B cell (primary cell): ENCODE data around the gene NME7. TPM values are rescaled to one million over a fixed set of nuclear protein-coding genes. Genes with fewer than 3 reads are reported as not detected.

Source experiments
- ATAC-seq: fragments of 200-7000 bp; cut with Tn5 transposase; one replicate; pipeline ENCODE4 v1.10.0; 2021; ENCODE audit warnings: low read depth, mild to moderate bottlenecking, moderate number of reproducible peaks, moderate library complexity
- CTCF ChIA-PET: fragments of 350-600 bp; sonication (Branson Sonifier 250); formaldehyde crosslinking; loops from one replicate; lab custom pipeline; 2021; ENCODE audit warnings: antibody characterized with exemption, inconsistent platforms; lab: Charles Lee
- POLR2A ChIA-PET: fragments of 350-600 bp; sonication (Branson Sonifier 250); formaldehyde crosslinking; loops from one replicate; lab custom pipeline; 2021; ENCODE audit warnings: antibody characterized with exemption; lab: Charles Lee
- DNase-seq: peaks from one replicate; pipeline ENCODE4 v3.0.0; 2013
- H2AFZ ChIP-seq: 2 replicates; pipeline ENCODE4 v1.6.1; 2012; ENCODE audit warnings: mild to moderate bottlenecking, low read depth, low read length; ENCODE audit not compliant: insufficient read depth, poor library complexity, severe bottlenecking
- H3K27ac ChIP-seq, 2 donors: 1 replicate in 1 of 2; 2 replicates in 1 of 2; pipeline ENCODE4 v1.5.1; 2012 to 2013; ENCODE audit warnings: low read length in 2 of 2, mild to moderate bottlenecking in 2 of 2, moderate library complexity in 1 of 2
- H3K27me3 ChIP-seq, 4 experiments: fragments of 200-600 bp in 1 of 4; sonication (generic) in 1 of 4; replicated peaks in 1 of 4; 1 replicate in 2 of 4; 2 replicates in 2 of 4; pipeline versions ENCODE4 v1.6.1 to v1.7.0; 2013 to 2016; ENCODE audit warnings: low read length in 3 of 4, mild to moderate bottlenecking in 2 of 4, mixed read lengths in 1 of 4, moderate library complexity in 1 of 4; ENCODE audit not compliant: insufficient read depth in 4 of 4, control insufficient read depth in 3 of 4; ENCODE audit errors: control extremely low read depth in 1 of 4
- H3K36me3 ChIP-seq, 2 experiments: replicated peaks in 1 of 2; 1 replicate in 1 of 2; 2 replicates in 1 of 2; pipeline versions ENCODE4 v1.6.1 to v1.7.1; 2013; ENCODE audit warnings: low read length in 1 of 2; ENCODE audit not compliant: insufficient read depth in 2 of 2, control insufficient read depth in 1 of 2; ENCODE audit errors: control extremely low read depth in 1 of 2, extremely low read depth in 1 of 2
- H3K4me1 ChIP-seq, 2 donors: fragments of 200-600 bp in 1 of 2; sonication (generic) in 1 of 2; 1 replicate in 1 of 2; 2 replicates in 1 of 2; pipeline versions ENCODE4 v1.5.1 to v1.6.1; 2013 to 2017; ENCODE audit warnings: low read length in 2 of 2; ENCODE audit not compliant: control insufficient read depth in 2 of 2, insufficient read depth in 2 of 2
- H3K4me2 ChIP-seq: replicated peaks from 2 replicates; pipeline ENCODE3; 2012; ENCODE audit warnings: mild to moderate bottlenecking, low read depth, low read length; ENCODE audit not compliant: poor library complexity, severe bottlenecking
- H3K4me3 ChIP-seq, 5 experiments: fragments of 200-600 bp in 1 of 5; sonication (generic) in 1 of 5; 1 replicate in 3 of 5; 2 replicates in 2 of 5; pipeline versions ENCODE4 v1.5.1 to v1.7.0; 2011 to 2016; ENCODE audit warnings: low read length in 4 of 5, mild to moderate bottlenecking in 4 of 5, low read depth in 2 of 5, control low read depth in 1 of 5, moderate library complexity in 1 of 5; ENCODE audit not compliant: insufficient read depth in 1 of 5; ENCODE audit errors: control extremely low read depth in 1 of 5, extremely low read depth in 1 of 5
- H3K79me2 ChIP-seq: fragments of 200-600 bp; sonication (generic); one replicate; pipeline ENCODE4 v1.6.0; 2016; ENCODE audit warnings: low read length; ENCODE audit not compliant: control insufficient read depth, insufficient read depth
- H3K9ac ChIP-seq: fragments of 200-600 bp; sonication (generic); 2 replicates; pipeline ENCODE4 v1.6.1; 2017; ENCODE audit warnings: mild to moderate bottlenecking, low read length, moderate library complexity
- H3K9me3 ChIP-seq, 3 donors: one replicate each; pipeline versions ENCODE4 v1.6.1 to v1.7.1; 2013; ENCODE audit warnings: low read length in 2 of 3; ENCODE audit not compliant: control insufficient read depth in 2 of 3, insufficient read depth in 1 of 3; ENCODE audit errors: control extremely low read depth in 1 of 3
- H4K20me1 ChIP-seq: 2 replicates; pipeline ENCODE4 v1.6.0; 2012; ENCODE audit warnings: mild to moderate bottlenecking, low read length; ENCODE audit not compliant: insufficient read depth, control insufficient read depth, poor library complexity, severe bottlenecking
- H3K27ac Mint-ChIP-seq: one replicate; pipeline ENCODE4 v1.8.0; 2021; ENCODE audit warnings: mixed read lengths
- H3K27me3 Mint-ChIP-seq: one replicate; pipeline ENCODE4 v1.8.0; 2021; ENCODE audit warnings: mixed read lengths
- H3K4me1 Mint-ChIP-seq: one replicate; pipeline ENCODE4 v1.8.0; 2021; ENCODE audit warnings: mixed read lengths
- H3K4me3 Mint-ChIP-seq: one replicate; pipeline ENCODE4 v1.8.0; 2021; ENCODE audit warnings: mixed read lengths
- H3K9me3 Mint-ChIP-seq: one replicate; pipeline ENCODE4 v1.8.0; 2022; ENCODE audit warnings: mixed read lengths; ENCODE audit not compliant: insufficient read depth
- CTCF ChIP-seq: fragments of 200-600 bp; IDR thresholded peaks from one replicate; pipeline ENCODE4 v1.8.0; 2022; ENCODE audit warnings: antibody characterized with exemption, mild to moderate bottlenecking
- EZH2 ChIP-seq: IDR thresholded peaks from 2 replicates; pipeline ENCODE4 v1.6.1; 2012; ENCODE audit warnings: borderline replicate concordance, low read depth, mild to moderate bottlenecking, moderate library complexity, low read length; ENCODE audit not compliant: insufficient read depth, poor library complexity, severe bottlenecking
- WGBS: methylation state at CpG from one replicate; pipeline ENCODE4 v1.1.5; 2013; ENCODE audit warnings: missing lambda C conversion rate; ENCODE audit not compliant: insufficient coverage; 5-methylcytosine and 5-hydroxymethylcytosine counted together
- intact Hi-C: fragments of 100-400 bp; cut with micrococcal nuclease; formaldehyde crosslinking; loops from one replicate; pipeline ENCODE4 v1.10.0; 2022
- polyA plus RNA-seq: library from polyadenylated mRNA; depleted of rRNA; stranded (reverse); fragments of >200 nt; gene quantifications from 2 replicates; pipeline ENCODE4 v1.2.3, GENCODE V29; 2012
- total RNA-seq, 2 donors: library from RNA; stranded (reverse); fragments of 120-200 nt in 1 of 2; gene quantifications; 1 replicate in 1 of 2; 2 replicates in 1 of 2; pipeline versions ENCODE4 v1.2.3 to v1.2.4, GENCODE V29; 2013 to 2022

Gene NME7
- total and polyA plus RNA-seq, 2 donors (not counting 1 experiment from before 2014, with no cell fraction given), result 3.3 to 14.3 TPM

- 63% methylated on average over 1 of the region's 2 CpGs for WGBS
- H3K27me3 ChIP-seq, result no peaks in the 10 kb centered on the region
- H3K9me3 Mint-ChIP-seq, result no peaks in the 10 kb centered on the region
- ATAC-seq, result no peak
- no peaks in the 10 kb centered on the region for H3K27me3 Mint-ChIP-seq
- H3K9ac ChIP-seq, result no peak overlapping the region
- no peak for DNase-seq
- no peak overlapping the region for H3K4me2 ChIP-seq
- no peaks in the 10 kb centered on the region for H3K36me3 ChIP-seq
- no peaks in the 10 kb centered on the region for H3K9me3 ChIP-seq
- H3K4me3 ChIP-seq, result no peak overlapping the region
- ChIA-PET CTCF (no interaction called here), POLR2A (no interaction called here)
- no peak overlapping the region for H3K27ac ChIP-seq
- TF ChIP-seq EZH2, result no peak
- TF ChIP-seq CTCF, result no peak
- H4K20me1 ChIP-seq, result no peaks in the 10 kb centered on the region
- H3K27ac Mint-ChIP-seq, result no peak overlapping the region
- H3K4me1 Mint-ChIP-seq, result peaks cover 2% of the 10 kb centered on the region
- no peak overlapping the region for H2AFZ ChIP-seq
- no peak overlapping the region for H3K4me3 Mint-ChIP-seq
- no peaks in the 10 kb centered on the region for H3K4me1 ChIP-seq
- H3K79me2 ChIP-seq, result no peaks in the 10 kb centered on the region
- intact Hi-C loops, result no loop called here
These were observed 96.5 kb downstream of the NME7 start for GRCh38 chr1:169271098-169271497.

- Histone ChIP-seq H3K36me3 (peaks cover 0 to 2% of the 10 kb centered on the region in 2 experiments), H3K79me2 (no peaks in the 10 kb centered on the region), H3K4me3 (no peak overlapping the region), H3K27ac (no peak overlapping the region), H3K4me2 (no peak overlapping the region), H3K9ac (no peak overlapping the region), H3K4me1 (no peaks in the 10 kb centered on the region), H3K9me3 (peaks cover 0 to 6% (median 3%) of the 10 kb centered on the region in 3 donors), H2AFZ (no peak overlapping the region), H3K27me3 (no peaks in the 10 kb centered on the region), H4K20me1 (no peaks in the 10 kb centered on the region)
- ChIA-PET POLR2A (no interaction called here), CTCF (no interaction called here)
- no peak for ATAC-seq
- intact Hi-C loops, result no loop called here
- Mint-ChIP-seq H3K4me3 (no peak overlapping the region), H3K9me3 (peaks cover 8% of the 10 kb centered on the region), H3K27me3 (no peaks in the 10 kb centered on the region), H3K27ac (no peak overlapping the region), H3K4me1 (peaks cover under 1% of the 10 kb centered on the region)
- DNase-seq, result no peak
- 100% methylated on average over 1 of the region's 1 CpG for WGBS
- no peak for TF ChIP-seq CTCF
- TF ChIP-seq EZH2, result no peak
These were observed 101.5 kb downstream of the NME7 start for GRCh38 chr1:169266133-169266532.
